HK-2 (cell line): Measurements from ENCODE around the gene DNM2.
"Not testable (repeated sequence)": the region's sequence is repeated elsewhere in the genome, so short reads cannot be mapped to it uniquely, and the experiment has no call there.

Source experiments
- DNase-seq: peaks from one replicate; pipeline ENCODE4 v3.0.0-alpha.2; 2018; ENCODE audit not compliant: unreplicated experiment

The DNM2 gene

DNA sequence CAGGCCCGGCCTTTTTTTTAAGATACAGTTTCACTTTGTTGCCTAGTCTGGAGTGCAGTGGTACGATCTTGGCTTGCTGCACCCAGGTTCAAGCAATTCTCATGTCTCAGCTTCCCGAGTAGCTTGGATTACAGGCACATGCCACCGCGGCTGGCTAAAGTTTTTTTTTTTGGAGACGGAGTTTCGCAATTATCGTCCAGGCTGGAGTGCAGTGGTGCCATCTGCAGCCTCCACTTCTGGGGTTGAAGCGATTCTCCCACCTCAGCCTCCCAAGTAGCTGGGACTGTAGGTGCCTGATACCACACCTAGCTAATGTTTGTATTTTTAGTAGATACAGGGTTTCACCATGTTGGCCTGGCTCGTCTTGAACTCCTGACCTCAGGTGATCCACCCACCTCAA, 148.6 kb downstream of the DNM2 start:
- DNase-seq, result no peak

DNA sequence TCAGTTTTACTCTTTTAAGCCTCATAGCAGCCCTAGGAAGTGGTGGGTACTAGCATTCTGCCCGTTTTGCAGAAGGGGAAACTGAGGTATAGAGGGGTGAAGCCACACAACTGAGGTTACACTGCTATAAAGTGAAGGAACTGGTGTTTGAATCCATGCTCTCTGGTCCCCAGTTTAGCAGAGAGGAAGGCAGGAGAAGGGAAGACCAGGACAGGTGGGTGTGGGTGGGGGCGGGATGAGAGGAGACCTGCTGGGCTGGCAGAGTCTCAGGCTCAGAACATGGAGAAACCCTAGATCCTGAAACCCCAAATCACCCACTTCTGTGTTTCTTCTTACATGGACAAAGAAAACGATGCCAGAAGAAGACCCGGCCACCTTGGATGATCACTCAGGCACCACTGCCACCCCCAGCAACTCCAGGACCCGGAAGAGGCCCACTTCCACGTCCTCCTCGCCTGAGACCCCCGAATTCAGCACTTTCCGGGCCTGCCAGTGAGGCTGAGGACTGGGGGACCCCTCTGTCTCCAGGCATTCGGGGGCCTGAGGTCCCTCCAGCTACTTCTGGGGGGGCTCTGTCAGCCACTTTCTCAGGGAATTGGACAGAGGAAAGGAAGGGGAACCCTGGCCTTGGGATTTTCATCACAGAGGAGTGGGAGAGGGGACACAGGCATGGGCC, 151.1 kb downstream of the DNM2 start:
- DNase-seq, result no peak

DNA sequence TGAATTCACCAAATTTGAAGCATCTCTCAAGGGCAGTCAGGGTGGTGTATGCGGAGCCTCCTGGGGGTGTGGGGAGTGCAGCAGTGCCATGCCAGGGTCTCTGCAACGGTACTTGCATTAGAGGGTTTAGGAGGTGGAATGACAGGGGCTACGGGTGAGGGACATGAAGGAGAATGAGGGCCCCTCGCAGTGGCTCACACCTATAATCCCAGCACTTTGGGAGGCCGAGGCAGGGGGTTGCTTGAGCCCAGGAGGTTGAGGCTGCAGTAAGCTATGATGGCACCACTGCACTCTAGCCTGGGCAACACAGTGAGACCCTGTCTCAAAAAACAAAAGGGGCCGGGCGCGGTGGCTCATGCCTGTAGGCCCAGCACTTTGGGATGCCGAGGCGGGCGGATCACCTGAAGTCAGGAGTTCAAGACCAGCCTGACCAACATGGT, 152.0 kb downstream of the DNM2 start:
- DNase-seq, result not testable (repeated sequence)

DNA sequence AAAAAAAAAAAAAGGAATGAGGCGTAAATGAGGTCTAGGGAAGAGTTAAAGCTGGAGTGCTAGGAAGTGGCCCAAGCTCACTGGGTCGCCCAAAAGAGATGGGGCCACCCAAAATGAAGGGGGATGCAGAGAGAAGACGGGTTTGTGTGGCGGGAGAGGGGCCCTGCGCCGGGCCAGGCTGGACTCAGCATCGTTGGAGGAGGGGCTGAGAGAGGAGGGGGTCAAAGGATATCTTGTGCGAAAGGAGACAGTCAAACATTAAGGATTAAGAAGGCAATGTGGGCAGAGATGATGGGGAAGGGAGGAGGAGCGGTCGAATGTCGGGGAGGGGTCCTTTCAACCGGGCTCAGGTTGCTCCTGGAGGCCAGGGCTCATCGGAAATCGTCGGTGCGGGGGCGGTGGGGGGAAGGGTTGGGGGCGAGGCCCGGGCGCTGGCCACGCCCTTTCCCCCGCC, 152.6 kb downstream of the DNM2 start:
- DNase-seq, result no peak

DNA sequence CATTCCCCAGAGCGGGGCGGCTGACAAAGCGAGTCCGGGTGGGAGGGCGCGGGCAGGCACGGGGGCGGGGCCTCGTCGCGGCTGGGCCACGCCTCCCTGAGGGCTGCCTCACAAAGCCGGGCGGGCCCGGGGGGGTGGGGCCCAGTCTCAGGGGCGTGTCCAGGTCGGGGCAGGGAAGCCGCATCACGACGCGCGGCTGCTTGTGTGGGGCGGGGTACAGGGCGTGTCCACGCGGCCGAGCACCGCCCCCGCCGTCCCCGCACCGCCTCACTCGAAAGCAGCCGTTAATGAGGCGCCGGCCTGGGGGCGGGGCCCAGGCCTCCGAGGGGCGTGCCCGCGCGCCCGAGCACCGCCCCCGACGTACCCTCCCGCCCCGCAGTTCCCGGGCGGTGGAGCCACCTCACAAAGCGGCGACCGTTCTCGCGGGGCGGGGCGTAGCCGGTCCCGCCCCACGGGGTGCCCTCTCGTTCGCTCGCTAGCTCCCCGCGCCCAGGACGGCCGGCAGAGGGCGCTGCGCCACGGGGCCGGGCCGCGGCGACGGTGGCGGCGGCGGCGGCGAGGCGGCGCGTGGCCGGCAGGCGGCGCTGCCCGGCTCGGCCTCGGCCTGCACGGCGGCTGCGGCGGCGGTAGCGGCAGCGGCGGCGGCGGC, 153.2 kb downstream of the DNM2 start, which contains the start of gene CARM1:
CARM1 (plus strand) TSS at position 599 of the 649 bp plus-strand sequence. CDS start 150 bp downstream, outside the sequence.
- peak; percentile 99 for DNase-seq

DNA sequence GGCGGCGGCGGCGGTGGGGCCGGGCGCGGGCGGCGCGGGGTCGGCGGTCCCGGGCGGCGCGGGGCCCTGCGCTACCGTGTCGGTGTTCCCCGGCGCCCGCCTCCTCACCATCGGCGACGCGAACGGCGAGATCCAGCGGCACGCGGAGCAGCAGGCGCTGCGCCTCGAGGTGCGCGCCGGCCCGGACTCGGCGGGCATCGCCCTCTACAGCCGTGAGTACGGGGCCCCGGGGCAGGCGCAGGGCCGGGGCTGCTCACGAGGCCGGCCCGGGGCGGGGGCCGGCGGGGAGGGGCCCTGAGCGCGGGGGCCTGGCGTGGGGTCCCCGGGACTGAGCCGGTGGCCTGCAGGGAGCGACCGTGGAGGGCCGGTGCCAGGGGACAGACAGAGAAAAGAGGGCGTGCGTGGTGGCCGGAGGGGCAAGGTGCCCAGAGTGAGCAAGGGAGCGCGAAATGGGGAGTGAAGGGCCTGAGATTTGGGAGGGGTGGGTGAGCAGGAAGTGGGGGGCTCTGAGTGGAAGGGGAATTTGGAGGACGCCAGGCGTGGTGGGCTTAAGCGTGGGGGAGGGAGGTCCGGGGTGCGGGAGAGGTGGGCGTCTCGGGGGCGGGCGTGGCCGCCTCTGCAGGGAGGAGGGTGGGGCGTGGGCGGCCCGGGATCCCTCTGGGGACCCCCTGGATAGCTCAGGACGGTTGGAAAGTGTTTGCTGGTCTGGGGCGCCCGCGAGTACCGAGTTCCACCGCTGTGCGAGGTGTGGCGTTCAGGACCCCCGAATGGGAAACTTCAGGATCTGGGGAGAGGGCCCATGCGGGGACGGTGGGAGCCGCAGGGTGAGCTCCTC, 154.0 kb downstream of the DNM2 start:
- DNase-seq, result peak; percentile 37

DNA sequence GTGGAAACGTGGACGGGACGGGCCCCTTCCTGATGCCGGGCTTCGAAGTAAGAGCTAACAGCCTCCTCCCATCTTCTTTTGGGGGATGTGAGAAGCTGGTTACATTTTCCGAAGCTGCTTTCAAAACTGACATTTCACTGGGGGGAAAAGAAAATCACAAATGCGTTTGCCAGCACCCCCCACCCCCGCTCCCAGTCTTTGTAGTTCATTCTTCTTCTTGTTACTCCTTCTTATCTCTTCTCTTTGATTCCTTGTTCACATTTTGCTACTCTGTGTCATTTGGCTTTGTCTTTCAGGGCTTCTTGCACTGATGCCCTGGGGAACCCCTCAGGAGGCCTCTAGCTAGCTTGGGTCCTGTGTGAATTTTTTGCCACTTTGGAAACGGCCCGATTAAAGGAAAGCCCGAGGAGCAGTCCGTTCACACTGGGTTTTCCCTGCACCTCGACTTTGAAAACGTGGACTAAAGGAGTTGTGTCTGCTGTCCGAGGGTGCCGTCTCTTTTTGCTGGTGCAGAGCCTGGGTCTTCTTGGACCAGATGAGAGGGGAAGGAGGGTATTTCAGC, 154.7 kb downstream of the DNM2 start:
- no peak for DNase-seq

DNA sequence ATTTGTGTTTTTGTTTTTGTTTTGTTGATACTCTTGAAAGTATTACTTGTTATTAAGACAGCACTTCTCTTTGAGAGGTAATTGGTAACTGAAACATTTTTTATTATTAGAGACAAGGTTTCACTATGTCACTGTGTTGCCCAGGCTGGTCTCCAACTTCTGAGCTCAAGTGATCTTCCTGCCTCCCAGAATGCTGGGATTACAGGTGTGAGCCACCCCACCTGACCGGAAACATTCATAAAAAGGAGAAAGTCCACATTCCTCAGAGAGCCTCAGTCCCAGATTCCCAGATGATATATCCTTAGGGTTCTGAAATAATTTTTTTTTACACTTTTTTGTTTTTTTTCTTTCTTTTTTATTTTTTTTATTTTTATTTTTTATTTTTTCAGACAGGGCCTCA, 156.1 kb downstream of the DNM2 start:
- DNase-seq, result no peak

DNA sequence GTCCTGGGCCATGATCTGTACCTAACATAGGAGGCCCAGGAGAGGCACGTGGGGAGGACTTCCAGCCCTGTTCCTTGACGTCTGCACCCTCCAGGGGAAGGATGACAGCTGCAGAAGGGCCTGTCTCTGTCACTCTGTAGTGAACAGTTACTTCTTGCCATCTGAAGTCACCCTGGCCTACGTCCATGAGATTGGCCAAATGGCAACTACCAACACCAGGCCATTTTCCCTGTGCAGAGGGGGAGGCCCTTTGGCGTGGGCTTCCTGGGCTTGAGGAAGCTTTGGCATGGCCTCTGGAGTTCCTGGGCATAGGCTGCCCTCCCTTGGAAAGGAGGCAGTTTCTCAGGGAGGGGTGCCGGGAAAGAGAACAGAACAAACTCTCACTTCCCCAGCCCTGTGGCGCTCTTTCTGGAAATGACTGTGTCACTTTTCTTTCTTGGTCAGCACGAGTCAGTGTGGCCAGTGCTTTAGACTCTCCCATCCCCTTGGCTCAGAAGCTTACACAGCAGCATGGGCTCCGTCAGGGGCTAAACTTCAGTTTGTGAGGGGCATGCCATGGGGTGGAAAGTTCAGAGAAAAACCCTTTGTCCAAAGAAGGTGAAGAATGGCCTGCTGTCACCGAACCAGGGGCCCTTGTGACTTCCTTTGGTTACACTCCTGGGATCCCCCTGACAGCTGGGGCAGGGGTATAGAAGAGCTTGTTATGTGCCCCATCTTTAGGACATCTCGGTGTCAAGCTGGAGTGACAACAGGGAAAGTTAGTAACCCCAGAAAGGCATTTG, 158.8 kb downstream of the DNM2 start:
- DNase-seq, result no peak

DNA sequence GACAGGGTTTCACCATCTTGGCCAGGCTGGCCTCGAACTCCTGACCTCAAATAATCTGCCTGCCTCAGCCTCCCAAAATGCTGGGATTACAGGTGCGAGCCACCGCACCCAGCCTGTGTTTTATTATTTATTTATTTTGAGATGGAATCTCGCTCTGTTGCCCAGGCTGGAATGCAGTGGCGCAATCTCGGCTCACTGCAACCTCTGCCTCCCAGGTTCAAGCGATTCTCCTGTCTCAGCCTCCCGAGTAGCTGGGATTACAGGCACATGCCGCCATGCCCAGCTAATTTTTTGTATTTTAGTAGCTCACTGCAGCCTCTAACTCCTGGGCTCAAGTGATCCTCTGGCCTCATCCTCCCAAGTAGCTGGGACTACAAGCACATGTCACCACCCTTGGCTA, 159.7 kb downstream of the DNM2 start:
- DNase-seq, result not testable (repeated sequence)

DNA sequence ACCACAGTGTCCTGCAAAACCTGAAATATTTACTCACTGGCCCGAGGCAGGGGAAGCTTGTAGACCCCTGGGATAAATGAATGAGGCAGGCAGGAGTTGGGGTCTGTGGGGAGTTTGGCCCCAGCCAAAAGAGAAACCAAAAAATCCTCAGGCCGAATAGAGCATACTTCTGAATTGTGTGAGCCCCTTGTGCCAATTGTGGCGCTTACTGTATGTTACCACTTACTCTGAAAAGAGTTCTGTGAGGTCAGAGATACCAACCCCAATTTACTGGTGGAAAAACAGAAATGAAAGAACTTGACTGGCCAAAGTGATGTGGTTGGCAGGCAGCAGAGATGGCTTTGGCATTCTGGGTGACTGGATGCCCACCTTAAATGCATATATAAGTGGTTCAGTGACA, 160.4 kb downstream of the DNM2 start:
- no peak for DNase-seq
